DMS114 treated with DMSO at 0.1 percent for 48 hours (cell line): Measurements from ENCODE around the gene DNAJB8.

Experiments
- DNase-seq: peaks from one replicate; lab custom pipeline; 2025; ENCODE audit not compliant: unreplicated experiment; lab: John Stamatoyannopoulos, UW

The DNAJB8 gene

DNA sequence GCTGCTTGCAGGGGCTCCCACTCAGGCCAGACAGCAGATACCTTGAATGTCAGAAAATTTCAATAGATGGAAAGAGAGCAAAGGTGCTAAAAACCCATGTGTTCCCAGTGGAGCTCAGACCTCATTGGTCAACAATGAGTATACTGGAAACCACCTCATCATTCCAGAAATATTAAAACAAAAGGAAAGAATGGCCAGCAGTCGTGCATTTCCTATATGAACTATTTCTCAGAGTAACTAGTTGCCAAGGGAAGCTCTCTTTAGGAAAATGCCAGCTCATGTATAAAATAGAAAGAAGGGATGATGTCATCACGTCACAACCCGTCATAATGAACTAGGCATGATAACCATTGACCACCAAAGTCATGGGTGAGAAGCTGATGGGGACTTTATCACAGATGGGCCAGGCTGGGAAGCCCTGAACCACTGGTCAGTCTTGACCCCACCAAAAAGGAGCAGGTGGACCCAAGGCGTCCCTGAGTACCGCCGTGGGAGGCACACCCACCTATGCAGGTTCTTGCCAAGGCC is 17.5 kb downstream of the DNAJB8 start:
- no peak for DNase-seq

DNA sequence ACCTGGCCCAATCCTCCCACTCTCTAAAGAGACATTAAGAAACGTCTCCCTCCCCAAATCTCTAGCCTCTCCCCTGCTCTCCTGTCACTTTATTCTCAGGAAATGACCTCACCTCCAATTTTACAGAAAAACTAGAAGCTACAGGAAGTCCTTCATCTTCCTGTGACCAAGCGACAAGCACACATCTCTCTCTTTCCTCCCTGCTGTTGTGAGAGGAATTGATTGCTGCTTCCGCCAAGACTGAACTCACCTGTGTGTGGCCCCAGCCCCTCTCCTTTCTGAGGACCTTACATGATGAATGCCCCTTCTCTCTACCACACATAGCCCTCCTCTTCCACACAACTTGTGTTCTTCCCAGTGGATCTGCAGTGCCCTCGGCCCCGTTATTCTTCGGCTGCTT is 18.2 kb downstream of the DNAJB8 start:
- DNase-seq: no peak

DNA sequence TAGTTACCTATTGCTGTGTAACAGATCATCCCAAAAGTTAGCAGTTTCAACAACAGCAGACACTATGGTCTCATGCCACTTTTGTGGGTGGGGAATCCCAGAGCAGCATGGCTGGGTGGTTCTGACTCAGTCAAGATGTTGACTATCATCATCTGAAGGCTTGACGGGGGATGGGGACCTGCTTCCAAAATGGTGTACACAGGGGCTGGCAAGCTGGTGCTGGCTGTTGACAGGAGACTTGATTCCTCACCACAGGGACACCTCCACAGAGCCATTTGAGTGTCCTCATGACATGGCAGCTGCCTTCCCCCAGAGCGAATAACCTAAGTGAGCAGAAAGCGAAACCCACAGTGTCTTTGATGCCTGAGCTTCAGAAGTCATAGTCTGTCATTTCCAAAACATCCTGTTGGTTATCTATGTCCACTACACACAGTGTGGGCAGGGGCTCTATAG is 19.1 kb downstream of the DNAJB8 start:
- no peak for DNase-seq

DNA sequence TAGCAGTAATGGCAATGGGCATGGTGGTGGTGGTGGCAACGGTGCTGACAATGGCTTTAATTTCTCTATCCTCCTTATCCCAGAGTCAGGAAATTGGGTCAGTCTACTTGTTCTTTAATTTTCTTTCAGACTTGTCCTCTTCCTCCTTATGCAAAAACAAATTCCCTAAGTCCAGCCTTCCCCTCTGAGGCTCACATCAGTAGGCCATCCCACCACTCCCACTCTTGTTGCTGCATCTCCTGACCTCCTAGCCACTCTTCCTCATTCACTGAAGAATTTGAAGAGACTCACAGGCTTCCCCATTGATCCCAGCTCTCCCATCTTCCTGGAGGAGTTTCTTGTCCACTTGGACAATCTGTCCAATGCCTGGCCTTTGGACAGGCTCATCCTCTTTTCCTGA is 19.9 kb downstream of the DNAJB8 start:
- DNase-seq: no peak

DNA sequence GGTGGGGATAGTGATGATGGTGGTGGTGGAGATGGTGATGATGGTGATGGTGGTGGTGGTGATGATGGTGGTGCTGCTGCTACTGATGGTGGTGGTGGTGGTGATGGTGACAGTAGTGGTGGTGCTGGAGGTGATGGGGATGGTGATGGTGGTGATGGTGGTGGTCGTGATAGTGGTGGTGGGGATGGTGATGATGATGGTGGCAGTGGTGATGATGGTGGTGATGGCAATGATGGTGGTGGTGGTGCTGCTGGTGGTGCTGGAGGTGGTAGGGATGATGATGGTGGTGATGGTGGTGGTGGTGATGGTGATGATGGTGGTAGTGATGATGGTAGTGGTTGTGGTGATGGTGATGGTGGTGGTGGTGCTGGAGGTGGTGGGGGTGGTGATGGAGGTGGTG is 21.3 kb downstream of the DNAJB8 start:
- no peak for DNase-seq

DNA sequence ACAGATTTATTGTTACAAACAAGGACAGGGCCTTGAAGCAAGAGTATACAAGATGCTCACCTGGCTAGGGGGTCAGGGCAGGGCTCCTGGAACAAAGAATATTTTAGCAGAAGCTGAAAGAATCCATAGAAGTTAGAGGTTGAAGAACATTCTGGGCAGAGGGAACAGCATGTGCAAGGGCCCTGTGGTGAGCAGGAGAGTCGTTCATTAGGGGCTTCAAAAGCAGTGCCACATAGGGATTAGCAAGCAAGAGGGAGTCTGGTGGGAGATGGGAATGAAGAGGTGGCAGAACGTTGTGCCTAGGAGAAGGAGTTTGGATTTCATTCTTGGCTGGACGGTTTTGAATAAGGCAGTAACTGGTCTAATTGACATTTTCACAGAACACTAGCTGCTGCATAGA is 22.9 kb downstream of the DNAJB8 start:
- no peak for DNase-seq

DNA sequence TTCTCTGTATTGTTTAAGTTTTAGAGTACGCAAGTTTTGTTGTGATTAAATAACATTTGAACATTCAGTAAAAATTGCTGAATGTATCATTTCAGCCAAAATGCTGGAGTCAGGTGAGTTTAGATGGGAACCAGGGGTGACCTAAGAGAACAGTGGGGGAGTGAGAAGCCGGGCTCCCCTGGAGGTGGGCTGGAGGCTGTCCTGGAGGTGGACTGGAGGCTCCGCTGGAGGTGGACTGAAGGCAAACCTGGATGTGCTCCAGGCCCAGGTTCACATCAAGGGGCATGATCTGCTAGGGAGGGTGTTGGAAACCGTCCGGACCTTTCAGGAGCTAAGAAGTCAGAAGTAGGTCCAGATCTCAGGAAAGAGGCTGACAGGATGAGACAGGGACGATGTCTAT is 23.7 kb downstream of the DNAJB8 start:
- DNase-seq: no peak

DNA sequence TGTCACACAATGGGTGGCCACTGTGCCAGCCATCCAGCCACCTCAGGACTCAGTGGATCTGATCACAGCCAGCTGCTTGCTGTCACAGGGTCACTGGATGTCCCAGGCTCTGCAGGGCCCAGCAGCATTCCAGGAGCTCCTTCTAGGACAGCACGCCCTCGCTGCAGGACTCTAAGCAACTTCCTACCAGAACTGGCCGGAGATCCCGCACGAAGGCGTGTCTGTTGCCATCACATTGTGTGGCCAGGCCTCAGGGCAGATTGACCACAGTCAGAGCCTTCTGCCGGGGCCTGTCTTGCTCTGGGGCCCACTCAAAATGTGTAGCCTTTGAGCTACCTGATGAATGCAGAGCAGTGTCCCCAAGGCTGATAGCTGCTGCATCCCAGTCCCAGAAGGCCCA is 24.6 kb downstream of the DNAJB8 start:
- DNase-seq: no peak

DNA sequence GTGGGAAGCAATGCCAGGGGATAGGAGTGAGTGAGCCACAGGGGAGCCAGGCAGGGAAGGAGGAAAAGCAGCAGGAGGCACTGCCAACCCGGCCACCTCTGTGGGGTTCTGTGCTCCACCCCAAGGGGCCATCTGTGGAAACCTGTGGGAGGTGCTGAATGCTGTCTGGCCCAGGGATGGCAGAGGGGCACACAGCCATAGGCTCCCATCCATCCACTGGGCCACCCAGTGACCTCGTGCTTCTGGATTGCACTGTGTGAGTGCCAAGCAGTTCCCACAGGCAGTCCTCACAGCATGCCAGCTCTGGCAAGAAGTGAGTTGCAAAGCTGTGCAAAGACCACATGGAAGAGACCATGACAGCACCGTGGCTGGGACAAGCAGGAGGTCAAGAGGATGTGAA is 27.5 kb downstream of the DNAJB8 start:
- DNase-seq: no peak

DNA sequence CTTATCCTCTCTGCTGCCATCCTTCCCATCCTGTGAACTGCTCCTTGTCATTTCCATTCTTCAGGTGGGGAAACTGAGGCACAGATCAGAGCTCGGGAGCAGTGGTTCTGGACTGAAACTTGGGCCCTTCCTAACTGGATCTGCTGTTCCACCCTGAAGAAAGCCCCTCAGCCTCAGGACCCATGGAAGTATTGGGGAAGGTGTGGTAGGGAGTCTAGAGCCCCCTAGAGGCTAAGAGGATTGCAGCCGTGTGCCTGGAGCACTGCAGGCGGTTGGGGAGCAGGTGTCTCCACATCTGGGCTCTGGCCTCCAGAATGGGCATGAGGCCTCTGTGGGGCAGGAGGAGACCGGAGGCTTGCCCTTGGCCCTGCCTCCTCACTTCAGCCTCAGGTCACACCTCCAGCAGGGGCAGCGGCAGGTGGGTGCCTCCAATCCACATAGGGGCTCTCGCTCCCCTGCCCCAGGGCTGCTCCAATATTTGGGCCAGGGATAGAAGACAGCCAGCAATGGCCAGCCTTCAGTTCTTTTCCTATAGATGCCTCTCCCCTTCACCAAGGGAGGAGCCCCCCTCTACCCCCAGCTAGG is 28.1 kb downstream of the DNAJB8 start:
- DNase-seq: no peak

DNA sequence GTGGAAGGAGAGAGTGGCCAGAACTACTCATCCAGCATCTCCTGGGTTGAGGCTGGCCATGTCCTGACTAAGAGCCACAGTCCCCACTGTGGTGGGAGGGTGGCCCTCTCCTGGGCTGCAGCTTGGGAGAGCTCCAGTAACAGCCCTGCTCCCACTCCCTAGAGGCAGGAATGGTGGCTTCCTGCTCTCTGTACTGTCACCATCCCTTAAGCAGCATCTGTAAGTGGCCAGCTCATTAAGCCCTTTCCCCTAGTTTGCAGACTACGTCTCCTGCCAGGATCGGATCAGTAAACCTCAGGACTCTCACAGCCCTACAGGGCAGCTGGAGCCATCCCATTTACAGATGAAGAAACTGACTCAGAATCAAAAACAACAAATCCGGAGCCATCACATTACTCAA is 30.5 kb downstream of the DNAJB8 start:
- DNase-seq: no peak

DNA sequence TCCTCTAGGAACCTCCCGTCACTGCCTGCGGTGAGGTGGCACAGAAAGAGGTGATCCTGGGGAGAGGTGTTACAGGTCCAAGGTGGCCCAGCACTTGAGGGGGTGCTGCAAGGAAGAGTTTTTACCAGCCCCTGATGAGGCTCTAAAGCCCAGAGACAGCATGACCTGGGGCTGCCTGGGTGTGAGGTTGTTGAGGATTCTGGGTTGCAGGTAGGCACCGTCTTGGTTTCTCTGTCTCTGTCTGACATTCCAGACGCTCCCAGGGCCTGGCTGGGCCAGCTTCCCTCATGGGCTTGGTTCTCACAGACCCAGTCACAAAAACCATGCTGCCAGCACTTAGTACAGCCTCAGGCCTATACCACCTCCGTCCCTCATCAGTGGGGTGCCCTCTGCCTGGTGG is 31.1 kb downstream of the DNAJB8 start:
- no peak for DNase-seq

DNA sequence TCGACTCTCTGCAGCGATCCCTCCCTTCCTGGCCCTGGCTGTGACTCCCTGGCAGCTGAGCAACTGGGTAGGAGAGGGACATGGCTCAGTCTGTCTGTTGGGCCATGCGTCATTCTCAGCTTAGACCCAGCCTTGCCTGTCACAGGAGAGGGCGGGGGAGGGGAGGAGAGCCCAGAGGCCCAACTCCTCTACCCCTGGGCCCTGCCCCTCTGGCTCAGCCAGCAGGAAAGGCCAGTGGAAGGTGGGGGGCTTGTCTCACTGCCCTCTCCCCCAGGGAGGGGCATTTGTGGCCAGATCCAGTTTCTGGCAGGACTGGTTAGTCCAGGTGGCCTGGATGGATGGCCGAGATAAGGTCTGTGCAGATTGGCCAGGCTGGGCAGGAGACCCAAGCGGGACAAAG is 31.6 kb downstream of the DNAJB8 start:
- DNase-seq: no peak

DNA sequence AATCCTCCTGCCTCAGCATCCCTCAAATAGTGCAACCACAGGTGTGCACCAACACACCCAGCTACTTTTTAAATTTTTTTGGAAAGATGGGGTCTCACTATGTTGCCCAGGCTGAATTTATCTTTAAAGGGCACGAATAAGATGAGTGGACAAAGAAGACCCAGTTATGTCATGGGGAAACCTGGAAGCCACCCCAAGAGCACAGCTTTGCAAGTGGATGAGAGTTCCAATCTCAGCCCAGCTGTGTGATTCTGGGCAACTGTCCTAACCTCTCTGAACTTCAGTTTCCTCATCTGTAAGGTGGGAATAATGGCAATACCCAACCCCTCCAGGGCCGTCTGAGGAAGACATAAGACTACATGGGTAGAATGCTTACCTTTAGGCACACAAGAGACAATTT is 32.2 kb downstream of the DNAJB8 start:
- no peak for DNase-seq

DNA sequence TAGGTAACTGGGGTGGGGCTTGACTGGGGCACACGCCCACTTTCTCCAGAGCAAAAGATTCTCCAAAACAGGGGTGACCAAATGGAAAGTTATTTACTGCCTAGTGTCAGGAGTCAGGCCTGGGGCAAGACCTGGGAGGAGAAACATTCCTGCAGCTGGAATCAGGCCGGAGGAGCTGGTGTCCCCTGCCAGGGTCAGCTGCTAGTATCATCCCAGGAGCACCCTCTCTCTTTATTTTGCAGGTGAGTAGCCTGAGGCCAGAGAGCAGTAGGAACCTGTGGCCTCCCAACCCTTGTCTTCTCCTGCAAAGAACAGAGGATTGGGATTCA is 32.9 kb downstream of the DNAJB8 start:
- DNase-seq: no peak

DNA sequence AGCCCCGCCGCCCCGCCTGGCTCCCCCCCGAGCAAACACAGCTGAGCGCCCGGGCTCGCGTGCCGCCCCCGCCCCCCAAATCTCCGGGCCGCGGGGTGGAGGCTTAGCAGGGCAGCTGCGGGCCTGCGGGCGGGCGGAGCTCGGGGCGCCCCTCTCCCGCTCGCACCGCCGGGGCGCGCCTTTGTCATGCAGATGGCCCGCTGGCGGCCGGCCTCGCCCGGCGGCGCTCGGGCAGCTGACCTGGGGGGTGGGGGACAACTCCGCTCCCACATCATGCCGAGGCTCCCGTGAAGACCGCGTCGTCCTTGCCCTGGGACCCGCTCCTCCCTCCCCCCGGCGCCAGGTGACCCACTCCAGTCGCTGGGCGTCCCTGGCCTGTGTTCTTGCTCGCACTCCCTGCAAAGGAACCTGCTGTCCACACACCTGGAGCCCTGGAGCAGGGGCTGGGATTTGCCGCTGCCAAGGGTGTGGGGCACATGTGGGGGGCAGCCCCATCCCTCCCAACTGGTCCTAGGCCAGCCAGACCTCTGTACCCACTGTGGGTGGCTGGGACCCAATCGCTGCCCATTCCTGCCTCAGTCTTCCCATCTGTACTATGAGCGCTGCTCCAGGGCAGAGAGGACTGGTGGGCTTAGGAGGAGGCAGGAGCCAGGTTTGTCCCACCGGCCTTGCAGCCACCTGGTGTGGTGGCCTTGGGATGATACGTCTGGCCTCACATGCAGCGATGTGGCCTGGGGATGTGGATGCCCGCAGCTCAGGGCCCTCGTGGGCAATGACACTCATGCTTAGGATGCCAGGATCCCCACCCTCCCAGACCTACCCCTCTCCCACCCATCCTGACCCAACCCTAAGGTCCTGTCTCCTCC is 33.5 kb downstream of the DNAJB8 start:
- no peak for DNase-seq

DNA sequence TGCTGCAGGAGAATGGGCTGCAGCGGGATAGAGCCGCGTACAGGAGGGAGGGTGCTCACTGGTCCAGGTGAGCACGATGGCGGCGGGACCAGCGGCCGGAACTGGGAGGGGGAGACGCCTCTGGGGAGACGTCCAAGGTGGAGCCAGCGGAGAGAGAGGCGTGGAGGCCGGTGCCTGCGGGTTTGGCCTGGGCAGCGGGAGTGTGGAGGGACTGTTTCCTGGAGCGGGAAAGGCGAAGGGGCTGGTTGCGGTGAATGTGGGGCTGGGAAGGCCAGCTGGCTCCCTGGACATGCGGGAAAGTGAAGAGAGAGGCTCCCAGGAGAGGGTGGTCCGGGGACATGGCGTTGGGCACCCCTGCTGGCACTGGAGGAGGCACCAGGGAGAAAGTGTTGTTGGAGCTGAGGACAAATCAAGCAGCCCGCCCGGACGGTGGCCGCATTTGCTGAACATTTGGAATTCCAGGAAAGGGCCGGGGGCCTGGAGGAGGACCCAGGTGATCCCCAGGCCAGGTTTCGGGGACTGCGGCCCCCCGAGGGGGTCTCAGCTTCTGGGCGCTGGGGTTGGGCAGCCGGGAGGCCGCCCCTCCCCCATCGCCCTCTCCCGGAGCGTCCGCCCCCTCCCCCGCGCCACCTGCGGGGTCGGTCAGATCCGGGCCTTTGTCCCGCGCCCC is 34.3 kb downstream of the DNAJB8 start:
- no peak for DNase-seq

DNA sequence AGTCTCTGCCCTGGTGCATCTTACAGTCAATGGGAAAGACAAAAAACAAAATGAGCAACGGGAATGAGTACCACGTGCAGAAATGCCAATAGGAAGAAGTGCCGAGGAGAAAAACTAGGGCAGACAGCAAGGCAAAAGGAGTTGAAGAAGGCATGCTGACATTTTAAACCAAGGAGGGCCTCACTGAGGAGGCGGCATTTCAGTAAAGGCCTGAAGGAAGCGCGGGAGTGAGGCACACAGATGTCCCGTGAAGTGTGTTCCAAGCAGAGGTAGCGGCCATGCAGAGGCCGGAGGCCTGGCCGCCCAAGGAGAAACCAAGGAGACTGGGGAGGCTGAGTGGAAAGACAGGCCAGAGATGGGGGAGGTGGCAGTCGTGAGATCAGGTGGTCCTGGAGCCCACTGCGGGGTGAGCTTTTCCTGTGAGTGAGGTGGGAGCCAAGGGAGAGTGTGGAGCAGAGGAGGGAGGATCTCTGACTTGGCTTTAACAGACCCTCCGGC is 34.8 kb downstream of the DNAJB8 start:
- no peak for DNase-seq

DNA sequence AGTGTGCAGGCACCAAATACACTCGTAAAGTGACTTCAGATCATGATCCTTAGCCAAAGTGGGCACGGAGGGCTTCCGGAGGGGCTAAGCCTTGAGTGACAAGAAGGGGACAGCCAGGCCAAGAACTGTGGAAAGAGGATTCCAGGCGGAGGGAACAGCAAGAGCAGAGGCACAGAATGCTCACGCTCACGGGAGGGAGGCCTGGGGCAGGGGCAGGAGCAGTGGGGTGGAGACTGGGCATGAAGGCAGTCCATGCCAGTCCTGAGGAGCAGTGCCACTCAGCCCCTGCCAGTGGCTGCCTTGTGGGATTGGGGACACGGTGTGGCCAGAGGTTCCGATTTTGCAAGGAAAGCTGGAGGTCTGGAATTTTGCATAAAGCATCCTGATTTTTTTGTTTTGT is 36.0 kb downstream of the DNAJB8 start:
- no peak for DNase-seq

DNA sequence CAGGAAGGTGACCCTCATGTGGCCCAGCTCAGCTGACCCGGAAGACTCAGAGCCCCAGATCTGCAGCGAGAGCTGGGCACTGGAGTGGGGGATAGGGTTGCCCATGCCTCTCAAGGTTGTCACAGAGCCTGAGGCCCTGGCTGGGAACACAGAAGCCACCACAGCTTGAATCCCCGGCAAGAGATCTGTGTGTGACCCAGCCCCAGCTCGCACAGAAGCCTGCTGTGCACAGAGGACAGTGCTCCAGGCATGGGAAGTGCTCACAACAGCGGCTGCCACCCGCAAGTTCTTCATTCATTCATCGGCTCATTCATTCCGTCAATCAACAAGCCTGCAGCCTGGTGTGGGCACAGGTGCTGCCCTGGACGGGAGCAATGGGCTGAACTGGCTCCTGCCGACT is 36.4 kb downstream of the DNAJB8 start:
- DNase-seq: no peak

DNA sequence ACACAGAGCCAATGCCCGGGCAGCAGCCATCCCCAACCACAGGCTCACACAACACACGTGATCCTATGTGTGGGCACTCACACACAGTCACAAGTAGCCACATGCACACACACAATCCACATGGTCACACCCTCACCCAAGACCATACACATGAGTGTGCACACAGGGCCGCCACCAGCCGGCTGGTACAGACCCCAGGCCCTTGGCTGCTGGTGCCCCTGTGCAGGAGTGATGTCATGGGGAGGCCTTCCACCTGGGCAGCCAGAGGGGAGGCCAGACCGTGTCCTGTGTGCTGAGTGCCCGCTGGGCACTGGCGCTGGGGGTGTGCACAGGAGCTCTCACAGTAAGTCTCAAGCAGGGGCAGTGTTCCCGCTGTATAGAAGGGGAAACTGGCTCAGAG is 36.9 kb downstream of the DNAJB8 start:
- no peak for DNase-seq

DNA sequence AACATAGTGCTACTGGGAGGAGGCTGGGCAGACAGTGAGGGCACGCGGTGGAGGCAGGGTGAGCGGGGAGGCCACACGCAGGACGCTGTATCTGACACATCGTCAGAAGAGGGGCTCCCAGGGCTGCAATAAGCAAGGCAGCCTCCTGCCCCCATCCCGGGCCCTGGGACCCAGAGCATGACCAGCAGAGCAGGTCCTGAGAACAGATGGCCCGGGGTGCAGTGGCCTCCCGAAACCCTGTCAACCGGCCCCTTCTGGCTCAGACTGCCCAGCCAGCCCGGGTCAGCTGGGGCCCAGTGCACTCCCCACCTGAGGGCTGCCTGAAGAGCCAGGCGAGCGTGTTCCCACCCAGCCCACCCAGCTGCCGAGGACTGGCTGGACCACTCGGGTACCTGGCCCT is 37.4 kb downstream of the DNAJB8 start:
- DNase-seq: no peak
